HG03342 (cell line): Measurements from ENCODE around the gene UBE2I.
"Not testable (repeated sequence)": the region's sequence is repeated elsewhere in the genome, so short reads cannot be mapped to it uniquely, and the experiment has no call there.

Experiments used
- ATAC-seq: cut with Tn5 transposase; IDR thresholded peaks from one replicate; pipeline ENCODE4 v1.9.1; 2021; ENCODE audit warnings: mild to moderate bottlenecking, moderate library complexity; ENCODE audit not compliant: unreplicated experiment

The UBE2I gene

DNA sequence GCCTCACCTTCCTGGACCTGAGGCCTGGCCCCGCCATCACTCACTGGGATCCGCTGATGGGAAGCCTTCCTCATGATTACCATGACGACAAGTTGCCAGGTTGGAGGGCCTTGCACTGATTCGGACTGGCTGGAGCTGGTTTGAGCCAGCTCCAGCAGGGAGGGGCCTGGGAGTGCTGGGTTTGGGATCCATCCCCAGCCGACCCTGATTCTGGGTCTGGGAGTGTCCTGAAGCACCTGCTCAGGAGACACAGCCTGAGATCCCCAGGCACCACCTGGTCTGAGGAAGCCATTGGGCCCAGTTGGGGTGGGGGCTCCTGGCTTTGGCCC is 18.1 kb downstream of the UBE2I start:
- no peak for ATAC-seq

DNA sequence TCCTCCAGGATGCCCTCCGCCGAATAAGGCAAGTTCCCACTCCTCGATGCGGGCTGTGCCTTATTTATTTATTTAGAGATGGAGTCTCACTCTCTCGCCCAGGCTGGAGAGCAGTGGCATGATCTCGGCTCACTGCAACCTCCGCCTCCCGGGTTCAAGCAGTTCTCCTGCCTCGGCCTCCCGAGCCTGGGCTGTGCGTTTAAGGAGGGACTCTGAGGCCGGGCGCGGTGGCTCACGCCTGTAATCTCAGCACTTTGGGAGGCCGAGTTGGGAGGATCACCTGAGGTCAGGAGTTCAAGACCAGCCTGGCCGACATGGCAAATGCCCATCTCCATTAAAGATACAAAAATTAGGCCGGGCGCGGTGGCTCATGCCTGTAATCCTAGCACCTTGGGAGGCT is 18.7 kb downstream of the UBE2I start:
- ATAC-seq, result not testable (repeated sequence)

DNA sequence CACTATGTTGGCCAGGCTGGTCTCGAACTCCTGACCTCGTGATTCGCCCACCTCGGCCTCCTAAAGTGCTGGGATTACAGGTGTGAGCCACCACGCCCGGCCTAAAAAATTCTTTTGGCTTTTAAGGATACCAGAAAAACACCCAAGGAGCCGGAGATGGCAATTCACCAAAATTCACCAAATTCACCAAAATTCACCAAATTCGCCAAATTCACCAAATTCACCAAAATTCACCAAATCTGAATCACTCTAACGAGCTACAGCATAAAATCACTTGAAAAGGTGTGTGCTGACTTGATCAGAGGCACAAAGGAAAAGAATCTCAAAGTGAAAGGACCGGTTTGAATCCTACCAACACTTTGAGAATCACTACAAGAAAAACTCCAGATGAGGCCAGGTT is 19.5 kb downstream of the UBE2I start:
- ATAC-seq, result not testable (repeated sequence)

DNA sequence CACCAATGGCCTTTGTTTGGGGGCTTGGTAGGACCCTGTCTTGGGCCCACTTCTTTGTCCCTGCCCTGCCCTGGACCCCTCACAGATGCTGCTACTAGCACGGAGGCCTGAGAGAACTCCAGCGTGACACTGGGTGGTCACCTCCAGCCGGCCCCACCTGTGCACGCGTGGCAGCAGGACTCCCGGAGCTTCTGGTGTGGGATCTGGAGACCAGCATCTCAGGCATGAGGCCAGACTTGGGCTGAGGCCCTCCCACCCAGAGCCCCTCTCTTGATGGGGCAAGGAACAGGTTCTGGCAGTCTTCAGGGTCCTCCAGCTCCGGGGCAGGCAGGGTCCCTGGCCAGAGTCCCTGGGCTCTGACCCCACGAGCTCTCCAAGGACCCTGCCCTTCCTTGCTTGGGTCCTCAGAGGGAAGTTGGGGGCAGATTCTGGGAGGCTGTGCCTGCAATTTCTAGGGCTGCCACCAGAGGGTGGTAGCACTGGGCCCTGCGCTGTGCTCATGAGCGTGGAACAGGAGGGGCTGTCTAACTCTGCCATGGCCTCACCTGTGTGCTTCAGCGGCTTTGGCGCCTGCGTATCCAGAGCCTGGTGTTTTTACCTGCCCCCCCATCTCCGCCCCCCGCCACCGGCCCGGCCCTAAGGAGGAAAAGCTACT is 21.0 kb downstream of the UBE2I start:
- ATAC-seq, result no peak

DNA sequence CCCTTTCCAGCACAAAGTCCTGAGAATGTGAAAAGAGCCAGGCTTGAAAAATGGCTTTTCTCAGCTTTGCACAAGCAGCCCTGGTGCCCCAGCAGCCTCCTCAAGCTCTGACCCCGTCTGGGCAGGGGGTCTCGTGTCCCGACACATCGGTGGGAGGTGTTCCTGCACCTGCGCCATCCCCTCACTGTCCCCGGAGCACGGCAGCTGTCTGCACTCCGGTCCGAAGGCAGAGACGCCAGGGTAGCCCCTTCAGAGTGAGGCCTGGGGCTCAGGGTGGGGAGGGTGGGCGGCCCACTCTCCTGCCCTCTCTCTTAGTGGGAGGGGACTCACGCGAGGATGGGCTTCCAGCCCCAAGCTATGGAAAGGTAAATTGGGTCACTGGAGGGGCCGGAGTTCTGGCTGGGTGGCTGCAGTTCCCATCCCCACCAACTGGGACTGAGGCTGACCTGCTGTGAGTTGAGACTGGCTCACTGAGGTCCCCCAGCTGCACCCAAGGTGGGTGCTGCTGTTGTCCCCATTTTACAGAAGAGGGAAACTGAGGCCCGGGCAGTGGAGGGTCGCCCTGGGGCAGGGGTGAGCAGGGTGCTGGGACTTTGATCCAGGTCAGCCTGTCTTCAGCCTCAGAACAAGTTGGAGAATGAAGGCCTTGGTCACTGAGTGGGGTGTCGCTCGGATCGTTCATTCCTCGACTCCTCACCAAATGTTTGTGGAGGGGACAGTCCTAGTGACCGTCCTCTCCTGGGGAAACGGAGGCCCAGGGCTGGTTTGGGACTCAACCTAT is 21.7 kb downstream of the UBE2I start:
- peak; percentile 6 for ATAC-seq

- peak; percentile 49 for ATAC-seq
Observed at GRCh38 chr16:1331712-1332617, 22.5 kb downstream of the UBE2I start.

- no peak for ATAC-seq
Observed at GRCh38 chr16:1332618-1333148, 23.2 kb downstream of the UBE2I start.

DNA sequence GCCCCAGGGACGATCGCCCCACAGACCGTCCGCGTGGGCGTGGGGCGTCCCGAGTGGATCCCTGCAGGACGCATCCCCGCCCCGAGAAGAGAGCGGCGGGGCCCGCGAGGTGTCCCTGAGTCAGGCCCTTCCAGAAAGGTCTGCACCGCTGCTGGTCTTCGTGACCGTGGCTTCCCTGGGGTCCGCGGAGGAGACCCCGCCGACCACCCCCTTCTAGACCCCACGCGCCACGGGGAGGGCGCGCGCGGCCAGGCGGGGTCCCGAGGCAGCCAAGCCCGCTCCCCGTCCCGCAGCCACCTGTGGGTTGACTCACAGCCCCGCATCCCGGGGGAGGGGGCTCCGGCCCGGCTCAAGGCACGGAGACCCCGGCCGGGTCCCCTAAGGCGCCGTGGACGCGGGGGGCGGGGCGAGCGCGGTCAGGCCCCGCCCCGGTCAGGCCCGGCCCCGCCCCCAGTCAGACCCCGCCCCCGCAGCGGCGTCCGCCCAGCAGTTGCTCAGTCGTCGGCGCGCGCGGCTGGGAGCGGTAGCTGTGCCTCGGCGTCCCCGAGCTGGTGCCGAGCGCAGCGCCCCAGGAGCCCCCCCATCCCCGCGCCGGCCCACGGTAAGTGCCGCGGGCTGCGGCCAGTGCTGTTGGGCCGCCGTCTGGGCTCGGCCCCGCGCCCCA is 23.8 kb downstream of the UBE2I start, which contains the start of gene BAIAP3:
BAIAP3 (plus strand) TSS at position 497 of the 664 bp plus-strand sequence. CDS start 4,905 bp downstream, outside the sequence.
- ATAC-seq, result no peak

DNA sequence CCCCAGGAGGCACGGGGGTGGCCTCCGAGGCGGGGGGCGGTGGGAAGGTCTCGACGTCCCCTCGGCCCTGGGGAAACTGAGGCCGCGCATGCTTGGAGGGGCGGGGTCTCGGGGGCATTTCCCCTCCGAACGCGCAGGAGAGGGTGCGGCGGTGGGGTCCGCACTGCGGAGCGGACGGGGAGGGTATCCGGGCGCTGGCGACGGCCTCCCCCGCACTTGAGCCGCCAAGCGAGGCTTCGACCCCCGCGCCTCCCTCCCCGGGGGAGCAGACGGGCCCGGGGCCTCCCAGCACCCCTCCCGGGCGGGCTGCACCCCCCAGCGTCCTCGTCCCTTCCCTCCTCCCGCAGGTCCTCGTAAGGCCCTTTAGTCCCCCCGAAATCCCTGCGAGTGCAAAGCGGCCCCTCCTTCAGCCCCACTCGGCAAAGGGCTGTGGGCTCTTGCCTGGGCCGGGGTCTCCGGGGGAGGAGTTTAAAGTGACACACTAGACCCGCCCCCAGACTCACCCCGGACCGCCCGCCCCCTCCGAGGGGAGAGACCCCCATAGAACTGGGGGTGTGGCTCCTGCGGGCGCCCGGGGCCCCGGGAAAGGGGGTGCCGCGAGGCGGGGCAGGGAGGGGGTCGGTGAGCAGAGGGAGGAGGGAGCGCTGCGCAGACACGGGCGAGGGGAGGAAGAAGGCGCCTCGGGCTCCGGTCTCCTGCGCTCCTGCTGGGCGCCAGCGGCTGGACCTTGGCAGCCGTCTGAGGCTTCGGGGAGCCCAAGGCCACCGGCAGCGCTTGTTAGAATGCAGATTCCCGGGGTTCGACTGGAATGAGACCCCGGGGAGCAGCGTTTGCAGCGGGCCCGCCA is 24.6 kb downstream of the UBE2I start:
- no peak for ATAC-seq

DNA sequence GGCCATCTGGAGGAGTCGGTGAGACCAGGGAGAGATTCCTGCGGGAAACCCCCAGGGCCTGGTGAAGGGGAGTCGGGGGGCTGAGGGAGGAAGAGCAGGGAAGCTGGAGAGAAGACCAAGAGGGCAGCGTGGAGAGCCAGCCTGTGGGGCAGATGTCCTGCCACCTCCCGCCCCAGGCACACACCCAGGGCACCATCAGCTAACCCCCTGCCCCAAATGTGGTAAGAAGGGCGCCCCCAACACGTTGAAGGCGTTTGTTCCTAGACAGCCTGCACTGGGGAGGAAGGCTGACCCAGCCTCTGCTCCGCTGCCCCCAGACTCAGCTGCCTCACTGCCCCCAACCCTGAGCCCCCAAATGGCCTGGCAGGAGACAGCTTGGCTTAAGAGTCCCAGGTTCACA is 25.3 kb downstream of the UBE2I start:
- ATAC-seq, result no peak

DNA sequence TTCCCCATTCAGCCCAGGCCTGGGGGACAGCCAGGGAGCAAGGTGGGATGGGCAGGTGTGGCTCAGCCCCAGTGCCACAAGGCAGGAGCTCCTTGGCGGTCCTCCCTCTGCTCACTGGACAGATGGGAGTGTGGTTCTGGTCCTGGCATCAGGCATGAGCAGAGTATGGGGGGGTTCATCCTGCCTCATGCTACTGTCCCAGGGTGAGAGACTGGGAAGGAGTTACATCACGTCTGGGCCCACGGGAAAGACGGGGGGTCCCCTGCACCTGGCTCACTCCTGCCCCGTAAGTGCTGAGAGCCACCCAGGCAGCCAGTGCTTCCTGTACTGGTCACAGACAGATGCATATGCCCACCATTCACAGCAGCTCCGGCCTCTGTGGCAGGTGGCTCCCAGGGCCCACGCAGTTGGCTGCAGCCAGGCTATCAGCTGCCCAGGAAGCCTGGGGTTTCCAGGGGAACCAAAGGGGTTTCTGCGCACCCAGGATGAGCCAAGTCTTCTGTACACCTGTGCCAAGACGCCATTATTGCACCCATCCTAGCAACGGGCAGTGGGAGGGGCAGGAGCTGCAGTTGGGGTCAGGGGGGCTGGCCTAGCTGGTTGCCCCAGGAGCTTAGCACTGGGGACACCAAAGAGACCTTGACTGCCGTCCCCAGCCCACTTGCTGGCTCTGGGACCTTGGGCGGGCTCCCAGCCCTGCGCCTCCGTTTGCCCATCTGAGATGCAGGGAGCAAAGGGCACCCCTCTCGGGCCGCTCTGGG is 26.0 kb downstream of the UBE2I start:
- no peak for ATAC-seq

DNA sequence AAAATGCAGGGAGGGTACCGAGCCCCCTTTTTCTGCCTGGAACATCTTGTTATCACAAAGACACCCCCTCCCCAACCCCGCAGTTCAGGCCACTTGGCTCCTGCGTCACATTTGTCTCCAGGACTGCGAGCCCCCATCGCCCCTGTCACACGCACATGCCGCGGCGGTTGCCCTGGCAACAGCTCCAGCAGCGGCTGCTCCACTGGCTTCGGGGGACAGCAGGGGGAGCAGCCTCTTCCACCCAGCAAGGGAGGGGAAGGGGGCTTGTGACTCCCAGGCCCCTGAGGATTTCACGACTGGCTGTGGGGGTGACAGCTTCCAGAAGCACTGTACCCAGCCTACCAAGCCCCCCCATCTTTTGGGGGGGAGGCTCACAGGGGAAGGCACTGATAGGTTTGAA is 26.6 kb downstream of the UBE2I start:
- ATAC-seq, result no peak

DNA sequence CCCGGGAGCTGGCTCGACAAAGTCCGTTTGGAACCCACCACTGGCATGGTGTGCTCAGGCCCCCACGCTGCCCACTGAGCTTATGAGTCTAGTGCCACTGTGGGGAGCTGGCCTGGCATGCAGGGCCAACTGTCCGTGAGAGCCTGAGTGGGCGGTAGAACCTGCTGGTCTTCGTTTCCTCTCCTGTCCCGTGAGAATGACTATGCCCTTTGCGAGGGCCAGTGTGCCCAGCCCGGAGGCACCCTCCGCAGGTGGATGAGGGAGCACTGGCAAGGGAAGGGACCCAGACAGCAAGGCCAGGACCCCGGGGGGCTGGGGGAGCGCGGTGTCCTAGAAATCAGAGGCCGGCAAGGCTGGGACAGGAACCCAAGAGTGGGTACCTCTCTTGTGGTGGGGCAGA is 27.2 kb downstream of the UBE2I start:
- no peak for ATAC-seq

DNA sequence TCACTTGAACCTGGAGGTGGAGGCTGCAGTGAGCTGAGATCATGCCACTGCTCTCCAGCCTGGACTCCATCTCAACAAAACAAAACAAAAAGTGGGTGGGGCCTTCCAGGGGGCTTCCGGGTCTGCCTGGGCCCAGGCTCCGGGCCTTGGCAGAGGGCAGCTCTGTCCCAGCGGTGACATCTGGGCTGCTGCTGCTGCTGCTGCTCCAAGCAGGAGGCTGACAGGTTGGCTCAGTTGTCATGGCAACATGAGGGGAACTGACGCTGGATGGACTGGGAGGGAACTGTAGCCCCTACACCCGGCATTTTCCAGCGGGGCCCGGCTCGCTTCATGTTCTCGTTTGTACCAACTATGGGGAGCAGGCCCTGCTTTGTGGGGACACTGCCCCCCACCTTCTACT is 28.1 kb downstream of the UBE2I start:
- no peak for ATAC-seq

DNA sequence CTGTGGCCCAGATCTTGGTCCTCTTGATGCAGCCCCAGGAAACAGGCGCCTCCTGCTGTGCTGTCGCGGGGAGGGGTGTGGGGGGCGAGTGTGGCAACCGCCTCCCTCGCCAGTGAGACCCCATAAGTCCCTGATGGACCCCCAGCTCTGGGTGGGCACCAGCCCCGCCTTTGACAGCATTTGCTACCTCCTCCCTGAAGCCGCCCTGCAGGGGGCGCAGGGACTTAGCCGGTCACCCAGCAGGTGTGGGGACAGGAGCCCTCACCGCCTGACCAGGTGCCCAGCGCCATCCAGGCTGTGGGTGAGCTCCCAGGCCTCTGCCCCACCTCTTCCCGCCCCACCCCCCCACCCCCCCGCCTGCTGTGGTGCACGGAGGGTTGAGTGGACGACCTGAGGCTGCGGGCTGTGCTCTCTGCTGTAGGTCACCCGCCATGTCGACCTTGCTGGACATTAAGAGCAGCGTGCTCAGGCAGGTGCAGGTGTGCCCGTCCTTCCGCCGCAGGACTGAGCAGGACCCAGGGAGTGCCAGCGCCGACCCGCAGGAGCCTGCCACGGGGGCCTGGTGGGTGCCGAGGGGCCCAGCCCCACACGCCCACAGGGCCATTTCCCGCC is 28.8 kb downstream of the UBE2I start:
- ATAC-seq, result no peak

DNA sequence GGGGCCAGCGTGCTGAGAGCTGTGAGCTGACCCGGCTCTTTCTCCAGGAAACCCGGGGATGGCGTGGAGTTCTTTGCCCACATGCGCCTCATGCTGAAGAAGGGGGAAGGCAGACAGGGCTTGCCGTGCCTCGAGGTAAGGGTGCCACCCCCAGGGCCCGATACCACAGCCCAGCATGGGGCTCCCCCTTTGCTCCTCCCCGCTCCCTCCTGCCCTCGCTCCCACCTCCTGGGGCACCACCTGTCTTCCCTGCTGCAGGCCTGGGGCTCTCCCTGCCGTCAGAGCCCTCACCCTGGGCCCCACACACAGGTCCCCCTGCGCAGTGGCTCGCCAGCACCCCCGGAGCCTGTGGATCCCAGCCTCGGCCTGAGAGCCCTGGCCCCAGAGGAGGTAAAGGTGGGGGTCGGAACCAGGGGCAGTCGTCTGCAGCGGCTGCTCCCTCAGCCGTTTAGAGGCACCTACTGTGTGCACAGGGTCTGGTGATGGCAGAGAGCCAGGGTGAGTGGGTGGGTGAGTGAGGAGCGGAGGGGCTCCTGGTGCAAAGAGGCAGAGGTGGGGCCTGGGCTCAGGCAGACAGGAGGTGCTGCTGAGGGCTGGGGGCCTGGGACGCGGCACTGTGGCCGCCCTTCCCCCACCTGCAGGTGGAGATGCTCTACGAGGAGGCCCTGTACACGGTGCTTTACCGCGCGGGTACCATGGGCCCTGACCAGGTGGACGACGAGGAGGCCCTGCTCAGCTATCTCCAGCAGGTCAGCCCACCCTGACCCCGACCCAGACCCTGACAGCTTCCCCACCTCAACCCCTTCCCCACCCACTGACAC is 29.6 kb downstream of the UBE2I start:
- no peak for ATAC-seq

GRCh38 chr16:1340730-1341494 is 31.5 kb downstream of the UBE2I start:
- ATAC-seq, result no peak
